NT2/D1 (cell line): Measurements from ENCODE around the gene MLLT3.

Source experiments
- DNase-seq: peaks from one replicate; pipeline ENCODE4 v3.0.0-alpha.2; 2011; ENCODE audit warnings: low read depth, low spot score
- H3K27me3 ChIP-seq: 2 replicates; pipeline ENCODE4 v1.6.0; 2011; ENCODE audit warnings: mild to moderate bottlenecking; ENCODE audit not compliant: insufficient read length, insufficient read depth
- H3K36me3 ChIP-seq: 2 replicates; pipeline ENCODE4 v1.6.1; 2011; ENCODE audit warnings: mild to moderate bottlenecking, low read length, mixed read lengths; ENCODE audit not compliant: insufficient read depth, insufficient read length
- H3K4me1 ChIP-seq: 2 replicates; pipeline ENCODE4 v1.5.1; 2011; ENCODE audit not compliant: insufficient read depth, insufficient read length
- H3K4me3 ChIP-seq: 2 replicates; pipeline ENCODE4 v1.5.1; 2011; ENCODE audit warnings: low read depth; ENCODE audit not compliant: insufficient read length
- H3K9ac ChIP-seq: 2 replicates; pipeline ENCODE4 v1.6.0; 2011; ENCODE audit warnings: low read depth; ENCODE audit not compliant: insufficient read length
- H3K9me3 ChIP-seq: 2 replicates; pipeline ENCODE4 v1.5.1; 2011; ENCODE audit warnings: mild to moderate bottlenecking, low read length; ENCODE audit not compliant: insufficient read depth
- SUZ12 ChIP-seq: IDR thresholded peaks from 2 replicates; pipeline ENCODE4 v1.6.1; 2011; ENCODE audit not compliant: insufficient read length, insufficient read depth; ENCODE audit errors: extremely low read depth
- YY1 ChIP-seq: IDR thresholded peaks from 2 replicates; pipeline ENCODE4 v1.6.1; 2011; ENCODE audit not compliant: insufficient read length, insufficient read depth
- ZNF274 ChIP-seq: IDR thresholded peaks from 2 replicates; pipeline ENCODE4 v1.6.1; 2011; ENCODE audit warnings: mild to moderate bottlenecking, low read depth, low read length

Gene MLLT3

DNA sequence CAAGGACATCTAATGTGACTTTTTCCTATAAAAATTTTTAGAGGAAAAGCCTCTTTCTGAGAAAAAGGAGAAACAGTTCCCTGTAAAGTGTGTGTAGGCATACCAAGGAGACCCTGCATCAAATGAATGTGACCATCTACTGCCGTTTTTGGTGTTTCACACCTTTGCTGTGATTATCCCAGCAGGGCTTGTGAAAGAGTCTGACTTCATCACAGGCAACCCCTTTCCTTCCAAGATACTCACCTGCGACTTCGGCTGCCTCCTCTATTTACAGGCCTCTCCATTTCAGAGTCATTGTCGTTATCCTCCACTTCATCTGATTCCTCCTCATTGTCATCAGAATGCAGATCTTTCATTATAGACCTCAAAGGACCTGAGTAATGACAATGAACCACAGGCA is 259.1 kb downstream of the MLLT3 start:
- no peak overlapping the region for H3K9ac ChIP-seq
- TF ChIP-seq SUZ12 (no peak), YY1 (no peak), ZNF274 (no peak)
- H3K4me1 ChIP-seq = no peaks in the 10 kb centered on the region
- H3K9me3 ChIP-seq = no peaks in the 10 kb centered on the region
- H3K27me3 ChIP-seq = no peaks in the 10 kb centered on the region
- no peaks in the 10 kb centered on the region for H3K36me3 ChIP-seq
- no peak overlapping the region for H3K4me3 ChIP-seq
- DNase-seq = no peak

GRCh38 chr9:20361656-20362570 is 260.4 kb downstream of the MLLT3 start:
- no peaks in the 10 kb centered on the region for H3K27me3 ChIP-seq
- TF ChIP-seq YY1 = no peak
- no peak for TF ChIP-seq SUZ12
- no peak for TF ChIP-seq ZNF274
- H3K9ac ChIP-seq = no peak overlapping the region
- no peaks in the 10 kb centered on the region for H3K36me3 ChIP-seq
- no peaks in the 10 kb centered on the region for H3K4me1 ChIP-seq
- no peaks in the 10 kb centered on the region for H3K9me3 ChIP-seq
- DNase-seq = no peak
- no peak overlapping the region for H3K4me3 ChIP-seq

DNA sequence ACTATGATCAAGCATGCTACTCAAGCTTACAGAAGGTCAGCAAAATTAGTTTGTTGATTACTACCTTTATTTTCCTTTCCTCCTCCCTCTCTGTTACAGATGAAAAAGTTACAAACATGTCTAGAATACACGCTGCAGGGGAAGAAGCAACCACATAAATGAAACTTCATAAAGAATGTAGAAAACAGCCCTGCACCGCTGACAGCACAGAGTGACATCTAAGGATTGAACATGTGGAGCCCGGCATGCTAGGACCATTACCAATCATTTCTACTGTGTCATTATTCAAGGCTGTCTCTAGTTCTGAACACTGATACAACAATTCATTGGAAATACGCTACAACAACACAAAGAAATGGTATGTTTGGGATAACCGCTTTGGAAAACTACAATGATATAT is 261.1 kb downstream of the MLLT3 start:
- TF ChIP-seq SUZ12 (no peak), YY1 (no peak), ZNF274 (no peak)
- no peaks in the 10 kb centered on the region for H3K27me3 ChIP-seq
- no peak overlapping the region for H3K4me3 ChIP-seq
- no peaks in the 10 kb centered on the region for H3K9me3 ChIP-seq
- no peak for DNase-seq
- no peaks in the 10 kb centered on the region for H3K36me3 ChIP-seq
- H3K9ac ChIP-seq = no peak overlapping the region
- H3K4me1 ChIP-seq = no peaks in the 10 kb centered on the region

DNA sequence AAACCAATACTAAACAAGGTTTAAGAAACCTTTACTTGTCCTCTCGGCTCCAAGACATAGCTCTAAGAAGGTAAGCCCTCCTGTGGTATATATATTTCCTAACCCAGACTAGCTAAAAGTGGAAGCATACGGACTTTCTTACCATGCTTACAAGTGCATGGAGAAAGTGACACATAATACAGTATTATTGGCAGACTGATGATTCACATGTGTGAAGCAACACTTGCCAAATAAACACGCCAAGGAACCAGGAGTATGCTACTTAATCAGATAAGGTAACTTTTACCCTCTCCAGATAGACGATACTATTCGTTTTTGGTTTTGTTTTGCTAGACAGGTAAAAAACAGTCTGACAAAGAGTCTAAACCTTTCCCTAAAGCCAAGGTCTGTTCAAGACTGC is 264.1 kb downstream of the MLLT3 start:
- no peak for TF ChIP-seq SUZ12
- TF ChIP-seq ZNF274 = no peak
- no peak for TF ChIP-seq YY1
- Histone ChIP-seq H3K4me3 (no peak overlapping the region), H3K36me3 (no peaks in the 10 kb centered on the region), H3K4me1 (no peaks in the 10 kb centered on the region), H3K27me3 (no peaks in the 10 kb centered on the region), H3K9ac (no peak overlapping the region), H3K9me3 (no peaks in the 10 kb centered on the region)
- DNase-seq = no peak

- H3K27me3 ChIP-seq = no peaks in the 10 kb centered on the region
- no peak for TF ChIP-seq SUZ12
- no peak for TF ChIP-seq ZNF274
- TF ChIP-seq YY1 = no peak
- no peaks in the 10 kb centered on the region for H3K9me3 ChIP-seq
- H3K4me1 ChIP-seq = no peaks in the 10 kb centered on the region
- no peak overlapping the region for H3K4me3 ChIP-seq
- no peaks in the 10 kb centered on the region for H3K36me3 ChIP-seq
- H3K9ac ChIP-seq = no peak overlapping the region
- DNase-seq = no peak
Measured at GRCh38 chr9:20357037-20357432, 265.3 kb downstream of the MLLT3 start.

DNA sequence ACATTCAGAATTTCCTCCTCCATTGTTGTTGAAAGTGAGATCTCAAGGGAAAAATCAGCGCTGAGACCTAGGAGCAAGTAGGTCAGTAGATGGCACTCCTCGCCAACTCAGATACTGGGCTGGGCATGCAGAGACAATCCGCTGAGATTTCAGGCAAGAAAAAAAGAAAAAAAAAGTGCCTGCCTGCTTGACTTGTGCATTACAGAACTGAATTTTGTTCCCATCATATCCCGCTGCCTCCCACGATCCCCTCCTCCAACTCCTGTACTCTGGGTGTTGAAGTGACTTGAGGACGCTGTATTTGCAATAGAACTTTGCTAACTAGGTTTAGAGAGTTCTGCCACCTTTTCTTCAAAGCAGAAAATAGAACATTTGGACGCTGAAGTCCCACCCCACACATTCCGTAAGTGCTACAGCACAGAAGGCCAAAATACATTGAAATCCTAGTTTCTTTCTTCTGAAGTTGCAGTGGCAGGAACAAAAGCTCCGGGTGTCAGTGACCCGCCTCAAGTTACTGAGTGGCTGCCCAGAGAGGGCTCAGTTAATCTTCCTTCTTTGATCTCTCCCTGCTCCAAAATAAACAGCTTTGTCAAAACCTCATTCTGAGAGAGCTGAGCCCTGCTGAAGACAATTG is 265.8 kb downstream of the MLLT3 start:
- Histone ChIP-seq H3K36me3 (no peaks in the 10 kb centered on the region), H3K9ac (peak overlapping the region; percentile 61)
- peak; percentile 78 for DNase-seq

GRCh38 chr9:20355022-20355421 is 267.3 kb downstream of the MLLT3 start:
- Histone ChIP-seq H3K4me3 (no peak overlapping the region), H3K4me1 (no peaks in the 10 kb centered on the region), H3K9me3 (no peaks in the 10 kb centered on the region), H3K9ac (no peak overlapping the region), H3K36me3 (no peaks in the 10 kb centered on the region), H3K27me3 (no peaks in the 10 kb centered on the region)
- no peak for DNase-seq
- TF ChIP-seq ZNF274 = no peak
- no peak for TF ChIP-seq YY1
- no peak for TF ChIP-seq SUZ12

More for the DNA sequence above, 265.8 kb downstream of the MLLT3 start:
- no peaks in the 10 kb centered on the region for H3K4me1 ChIP-seq
- H3K9me3 ChIP-seq = no peaks in the 10 kb centered on the region
- no peak for TF ChIP-seq YY1
- TF ChIP-seq ZNF274 = no peak
- TF ChIP-seq SUZ12 = no peak
- peak overlapping the region; percentile 22 for H3K4me3 ChIP-seq
- no peaks in the 10 kb centered on the region for H3K27me3 ChIP-seq
